CD4-positive, alpha-beta T cell (primary cell): ENCODE data around the gene SDK2. TPM values are rescaled to one million over a fixed set of nuclear protein-coding genes. Genes with fewer than 3 reads are reported as not detected.

Experiments used
- ATAC-seq: fragments of 200-7000 bp; cut with Tn5 transposase; one replicate; pipeline ENCODE4 v1.10.0; 2022; ENCODE audit warnings: mild to moderate bottlenecking; ENCODE audit not compliant: poor library complexity
- CTCF ChIA-PET: fragments of 350-600 bp; sonication (Branson Sonifier 250); formaldehyde crosslinking; loops from one replicate; lab custom pipeline; 2021; ENCODE audit warnings: antibody characterized with exemption, inconsistent platforms; lab: Charles Lee
- POLR2A ChIA-PET: fragments of 350-600 bp; sonication (Branson Sonifier 250); formaldehyde crosslinking; loops from one replicate; lab custom pipeline; 2021; ENCODE audit warnings: antibody characterized with exemption, inconsistent platforms; lab: Charles Lee
- DNase-seq, 14 experiments: peaks; one replicate each; pipeline ENCODE4 v3.0.0-alpha.2; 2013 to 2020; ENCODE audit warnings: mixed read lengths in 2 of 14
- H3K27ac ChIP-seq, 2 donors: one replicate each; pipeline versions ENCODE4 v1.5.1 to v1.7.0; 2013; ENCODE audit warnings: low read length in 2 of 2, low read depth in 1 of 2, mild to moderate bottlenecking in 1 of 2
- H3K27me3 ChIP-seq, 2 experiments: 1 replicate in 1 of 2; 2 replicates in 1 of 2; pipeline versions ENCODE4 v1.6.1 to v1.7.0; 2013; ENCODE audit warnings: low read length in 2 of 2, control low read depth in 1 of 2, mild to moderate bottlenecking in 1 of 2, moderate library complexity in 1 of 2; ENCODE audit not compliant: insufficient read depth in 2 of 2, control insufficient read depth in 1 of 2
- H3K36me3 ChIP-seq: one replicate; pipeline ENCODE4 v1.6.1; 2013; ENCODE audit warnings: low read length, control low read depth; ENCODE audit not compliant: insufficient read depth
- H3K4me1 ChIP-seq: one replicate; pipeline ENCODE4 v1.6.1; 2013; ENCODE audit warnings: low read length, control low read depth; ENCODE audit not compliant: insufficient read depth
- H3K4me3 ChIP-seq: one replicate; pipeline ENCODE4 v1.5.1; 2013; ENCODE audit warnings: mild to moderate bottlenecking, low read length, moderate library complexity
- H3K9me3 ChIP-seq, 2 experiments: 1 replicate in 1 of 2; 2 replicates in 1 of 2; pipeline versions ENCODE4 v1.6.1 to v1.7.0; 2013; ENCODE audit warnings: low read length in 2 of 2, mild to moderate bottlenecking in 2 of 2, control low read depth in 1 of 2, moderate library complexity in 1 of 2; ENCODE audit not compliant: control insufficient read depth in 1 of 2, insufficient read depth in 1 of 2
- H3K27ac Mint-ChIP-seq: one replicate; pipeline ENCODE4 v1.8.0; 2020; ENCODE audit warnings: mixed read lengths
- H3K27me3 Mint-ChIP-seq: one replicate; pipeline ENCODE4 v1.8.0; 2021; ENCODE audit warnings: mixed read lengths
- H3K36me3 Mint-ChIP-seq: one replicate; pipeline ENCODE4 v1.8.0; 2021; ENCODE audit warnings: low read depth, mixed read lengths
- H3K4me1 Mint-ChIP-seq: one replicate; pipeline ENCODE4 v1.8.0; 2021; ENCODE audit warnings: low read depth, mixed read lengths
- H3K4me3 Mint-ChIP-seq: one replicate; pipeline ENCODE4 v1.8.0; 2020; ENCODE audit warnings: mild to moderate bottlenecking, mixed read lengths
- H3K9me3 Mint-ChIP-seq: one replicate; pipeline ENCODE4 v1.8.0; 2020; ENCODE audit warnings: mixed read lengths
- CTCF ChIP-seq: fragments of 200-600 bp; IDR thresholded peaks from one replicate; pipeline ENCODE4 v1.8.0; 2022; ENCODE audit warnings: antibody characterized with exemption, mild to moderate bottlenecking
- intact Hi-C, 2 experiments: fragments of 100-400 bp; cut with DNase I in 1 of 2; cut with micrococcal nuclease in 1 of 2; formaldehyde crosslinking; loops; one replicate each; pipeline versions ENCODE4 v1.15.1 to v1.9.0; 2023 to 2025; cut with DNase I, micrococcal nuclease
- polyA plus RNA-seq, 2 donors: library from polyadenylated mRNA; unstranded; fragments of 120-200 nt; gene quantifications; one replicate each; pipeline ENCODE4 v1.2.1, GENCODE V29; 2013
- total RNA-seq, 174 experiments: library from RNA in 2 of 174; stranded (reverse) in 2 of 174; gene quantifications; one replicate each; pipeline ENCODE4 v1.2.3 and lab custom pipeline; 2021 to 2026

Gene SDK2, protein sequence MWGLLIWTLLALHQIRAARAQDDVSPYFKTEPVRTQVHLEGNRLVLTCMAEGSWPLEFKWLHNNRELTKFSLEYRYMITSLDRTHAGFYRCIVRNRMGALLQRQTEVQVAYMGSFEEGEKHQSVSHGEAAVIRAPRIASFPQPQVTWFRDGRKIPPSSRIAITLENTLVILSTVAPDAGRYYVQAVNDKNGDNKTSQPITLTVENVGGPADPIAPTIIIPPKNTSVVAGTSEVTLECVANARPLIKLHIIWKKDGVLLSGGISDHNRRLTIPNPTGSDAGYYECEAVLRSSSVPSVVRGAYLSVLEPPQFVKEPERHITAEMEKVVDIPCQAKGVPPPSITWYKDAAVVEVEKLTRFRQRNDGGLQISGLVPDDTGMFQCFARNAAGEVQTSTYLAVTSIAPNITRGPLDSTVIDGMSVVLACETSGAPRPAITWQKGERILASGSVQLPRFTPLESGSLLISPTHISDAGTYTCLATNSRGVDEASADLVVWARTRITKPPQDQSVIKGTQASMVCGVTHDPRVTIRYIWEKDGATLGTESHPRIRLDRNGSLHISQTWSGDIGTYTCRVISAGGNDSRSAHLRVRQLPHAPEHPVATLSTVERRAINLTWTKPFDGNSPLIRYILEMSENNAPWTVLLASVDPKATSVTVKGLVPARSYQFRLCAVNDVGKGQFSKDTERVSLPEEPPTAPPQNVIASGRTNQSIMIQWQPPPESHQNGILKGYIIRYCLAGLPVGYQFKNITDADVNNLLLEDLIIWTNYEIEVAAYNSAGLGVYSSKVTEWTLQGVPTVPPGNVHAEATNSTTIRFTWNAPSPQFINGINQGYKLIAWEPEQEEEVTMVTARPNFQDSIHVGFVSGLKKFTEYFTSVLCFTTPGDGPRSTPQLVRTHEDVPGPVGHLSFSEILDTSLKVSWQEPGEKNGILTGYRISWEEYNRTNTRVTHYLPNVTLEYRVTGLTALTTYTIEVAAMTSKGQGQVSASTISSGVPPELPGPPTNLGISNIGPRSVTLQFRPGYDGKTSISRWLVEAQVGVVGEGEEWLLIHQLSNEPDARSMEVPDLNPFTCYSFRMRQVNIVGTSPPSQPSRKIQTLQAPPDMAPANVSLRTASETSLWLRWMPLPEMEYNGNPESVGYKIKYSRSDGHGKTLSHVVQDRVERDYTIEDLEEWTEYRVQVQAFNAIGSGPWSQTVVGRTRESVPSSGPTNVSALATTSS (N-terminal part only)
- 1 to 10 TPM; 8.1 to 8.2 TPM for total RNA-seq
- polyA plus RNA-seq (2013, experiment 1 of 2) = 2.0 TPM
- polyA plus RNA-seq (2013, experiment 2 of 2) = 1.4 TPM
- 0 to 36.5 (median 4.2) reads per million in 172 experiments for total RNA-seq (lab: John Stamatoyannopoulos, UW)

GRCh38 chr17:73644145-73645049 is at the start of gene SDK2:
Gene SDK2 (minus strand): TSS chr17:73644445. CDS start chr17:73644088, 357 bp downstream.
- Histone ChIP-seq H3K27me3 (peaks cover 13 to 32% of the 10 kb centered on the region in 2 experiments), H3K4me3 (peak within 1 kb of the TSS; percentile 63), H3K27ac (no peak within 1 kb of the TSS), H3K36me3 (no peaks in the 10 kb centered on the region), H3K4me1 (peaks cover 29% of the 10 kb centered on the region), H3K9me3 (no peaks in the 10 kb centered on the region)
- DNase-seq (peak in 5 of 14 experiments; percentile 6 to 34 (median 21)), ATAC-seq (no peak)
- H3K27me3 Mint-ChIP-seq = peaks cover 7% of the 10 kb centered on the region
- ChIA-PET POLR2A (interaction anchor here (0.6 to 3.4 kb wide), 5 partner anchors 52 to 341 kb away, joined by 3 to 25 read pairs (median 5); no protein-coding TSS in a partner anchor), CTCF (no interaction called here)
- H3K4me1 Mint-ChIP-seq = peaks cover 22% of the 10 kb centered on the region
- H3K27ac Mint-ChIP-seq = no peak within 1 kb of the TSS
- H3K36me3 Mint-ChIP-seq = no peaks in the 10 kb centered on the region
- H3K9me3 Mint-ChIP-seq = no peaks in the 10 kb centered on the region
- intact Hi-C loops = loop anchor here (2.0 to 10.0 kb wide), 5 partner anchors 63 to 530 kb away; no protein-coding TSS in a partner anchor
- no peak for TF ChIP-seq CTCF
- peak within 1 kb of the TSS; percentile 91 for H3K4me3 Mint-ChIP-seq

DNA sequence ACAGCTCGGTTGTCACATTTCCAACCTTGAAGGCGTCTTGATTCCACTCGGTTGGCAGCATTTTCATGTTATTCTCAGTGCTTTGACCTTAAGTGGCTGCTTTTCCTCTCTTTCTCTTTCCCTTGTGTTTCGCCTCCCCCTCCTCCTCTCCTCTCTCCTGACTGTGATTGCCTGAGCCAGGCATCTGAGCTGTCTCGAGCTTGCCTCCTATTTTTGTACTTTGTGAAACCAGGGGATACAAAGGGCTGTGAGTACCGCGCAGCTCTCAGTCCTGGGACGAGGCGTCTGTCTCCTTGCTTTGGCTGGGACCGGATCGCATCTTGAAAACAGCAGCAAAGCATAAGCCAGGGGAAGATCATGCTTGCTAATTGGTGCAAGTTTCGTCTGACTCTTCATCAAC is 48.8 kb upstream of the SDK2 start:
- Mint-ChIP-seq H3K27ac (no peak overlapping the region), H3K4me3 (no peak overlapping the region), H3K27me3 (no peaks in the 10 kb centered on the region), H3K4me1 (no peaks in the 10 kb centered on the region), H3K36me3 (no peaks in the 10 kb centered on the region), H3K9me3 (no peaks in the 10 kb centered on the region)
- H3K27ac ChIP-seq = no peak overlapping the region
- H3K4me1 ChIP-seq = no peaks in the 10 kb centered on the region
- intact Hi-C loops = no loop called here
- DNase-seq (no peak), ATAC-seq (no peak)
- CTCF ChIA-PET = no interaction called here
- no peak overlapping the region for H3K4me3 ChIP-seq
- no peaks in the 10 kb centered on the region for H3K36me3 ChIP-seq
- H3K9me3 ChIP-seq = peaks cover 0 to 6% of the 10 kb centered on the region in 2 experiments
- POLR2A ChIA-PET = no interaction called here
- H3K27me3 ChIP-seq = no peaks in the 10 kb centered on the region
- no peak for TF ChIP-seq CTCF
